GM12878 (cell line): ENCODE data around the gene SLC2A2. TPM values are rescaled to one million over a fixed set of nuclear protein-coding genes. Genes with fewer than 3 reads are reported as not detected.
A peak's percentile ranks its signal among the peaks of the same experiment; 100 is the strongest.

Experiments used
- BMI1 ChIP-seq: fragments of 450-650 bp; IDR thresholded peaks from 2 replicates; pipeline ENCODE4 v1.6.1; 2016; ENCODE audit warnings: mild to moderate bottlenecking, moderate library complexity, borderline replicate concordance
- CEBPZ ChIP-seq: fragments of 150-350 bp; IDR thresholded peaks from 2 replicates; pipeline ENCODE4 v1.6.1; 2016; ENCODE audit warnings: low read depth, low read length
- E2F4 ChIP-seq: IDR thresholded peaks from 2 replicates; pipeline ENCODE4 v1.6.1; 2012; ENCODE audit warnings: low read depth, low read length, improper control_type of control experiment
- EED ChIP-seq: sonication (generic); IDR thresholded peaks from 2 replicates; pipeline ENCODE4 v1.6.1; 2016; ENCODE audit warnings: antibody characterized with exemption, low read depth
- EP300 ChIP-seq, 2 experiments: fragments of 150-350 bp in 1 of 2; IDR thresholded peaks; 2 replicates each; pipeline ENCODE4 v1.6.1; 2011 to 2012; ENCODE audit warnings: low read depth in 2 of 2, low read length in 2 of 2, borderline replicate concordance in 1 of 2, improper control_type of control experiment in 1 of 2, inconsistent platforms in 1 of 2; ENCODE audit not compliant: control insufficient read depth in 1 of 2
- ETV6 ChIP-seq, 2 experiments: fragments of 450-650 bp in 1 of 2; IDR thresholded peaks in 1 of 2; conservative IDR thresholded peaks in 1 of 2; 2 replicates each; pipeline ENCODE4 v1.6.1; 2014; ENCODE audit warnings: antibody characterized with exemption in 1 of 2, borderline replicate concordance in 1 of 2, low read depth in 1 of 2, mild to moderate bottlenecking in 1 of 2, moderate library complexity in 1 of 2
- IKZF2 ChIP-seq, 2 experiments: fragments of 450-650 bp; IDR thresholded peaks; 2 replicates each; pipeline ENCODE4 v1.6.1; 2017; ENCODE audit warnings: mild to moderate bottlenecking in 2 of 2, moderate library complexity in 2 of 2
- JUND ChIP-seq: IDR thresholded peaks from 2 replicates; pipeline ENCODE4 v1.6.1; 2012; ENCODE audit warnings: low read depth, mild to moderate bottlenecking, low read length, improper control_type of control experiment, moderate library complexity
- KAT2A ChIP-seq: conservative IDR thresholded peaks from 2 replicates; pipeline ENCODE4 v1.6.1; 2011; ENCODE audit warnings: low read depth, low read length; ENCODE audit not compliant: control insufficient read depth
- MEF2A ChIP-seq: IDR thresholded peaks from 2 replicates; pipeline ENCODE4 v1.6.1; 2011; ENCODE audit warnings: low read depth, mild to moderate bottlenecking, low read length, moderate library complexity; ENCODE audit not compliant: insufficient read depth
- MYB ChIP-seq: fragments of 150-350 bp; IDR thresholded peaks from 2 replicates; pipeline ENCODE4 v1.6.1; 2014; ENCODE audit warnings: mild to moderate bottlenecking, low read depth, low read length, borderline replicate concordance
- PBX3 ChIP-seq: IDR thresholded peaks from 2 replicates; pipeline ENCODE4 v1.6.1; 2011; ENCODE audit warnings: mild to moderate bottlenecking, low read depth, low read length, moderate library complexity; ENCODE audit not compliant: insufficient replicate concordance
- SIN3A ChIP-seq: IDR thresholded peaks from 2 replicates; pipeline ENCODE4 v1.6.1; 2012; ENCODE audit warnings: low read depth, low read length, improper control_type of control experiment
- TCF7 ChIP-seq: IDR thresholded peaks from 2 replicates; pipeline ENCODE4 v1.6.1; 2014; ENCODE audit warnings: antibody characterized with exemption, borderline replicate concordance
- ZBTB33 ChIP-seq: fragments of 450-650 bp; IDR thresholded peaks from 2 replicates; pipeline ENCODE4 v1.6.1; 2017; ENCODE audit warnings: mild to moderate bottlenecking
- ZNF24 ChIP-seq: fragments of 450-650 bp; IDR thresholded peaks from 2 replicates; pipeline ENCODE4 v1.6.1; 2017; ENCODE audit warnings: antibody characterized with exemption, mild to moderate bottlenecking
- ZNF274 ChIP-seq: IDR thresholded peaks from one replicate; pipeline ENCODE4 v1.8.0; 2011; ENCODE audit not compliant: insufficient read length, insufficient read depth
- polyA plus RNA-seq, 11 experiments: library from polyadenylated mRNA; depleted of rRNA in 4 of 11; unstranded in 6 of 11; stranded (reverse) in 5 of 11; fragments of >200 nt; fragmentation: Nextera tagmentation in 4 of 11; fragmentation: Illumina TruSeq in 1 of 11; extraction: Ambion mirVana in 4 of 11; extraction: Trizol in 1 of 11; gene quantifications; 1 replicate in 1 of 11; 2 replicates in 10 of 11; pipeline versions ENCODE4 v1.2.1 to v1.2.3, GENCODE V29; 2011 to 2016; ENCODE audit warnings: inconsistent platforms in 2 of 11, missing spikeins in 2 of 11, low read depth in 1 of 11
- total RNA-seq, 4 experiments: library from RNA; depleted of rRNA in 3 of 4; stranded (reverse); fragments of >200 nt in 3 of 4; fragmentation: Illumina TruSeq in 1 of 4; extraction: Trizol in 1 of 4; gene quantifications; 2 replicates each; pipeline versions ENCODE4 v1.2.1 to v1.2.3, GENCODE V29; 2013 to 2021
- TF ChIP-seq, protein P1 (sequence below): fragments of 450-650 bp; IDR thresholded peaks from 2 replicates; pipeline ENCODE4 v1.6.1; 2016; ENCODE audit warnings: mild to moderate bottlenecking

The SLC2A2 gene
- total and polyA plus RNA-seq, 10 of the 15 experiments (the other 5 are each of a cell fraction or from before 2014, with no cell fraction given): 0.04 to 0.10 (median 0.04) TPM; not detected in 7

DNA sequence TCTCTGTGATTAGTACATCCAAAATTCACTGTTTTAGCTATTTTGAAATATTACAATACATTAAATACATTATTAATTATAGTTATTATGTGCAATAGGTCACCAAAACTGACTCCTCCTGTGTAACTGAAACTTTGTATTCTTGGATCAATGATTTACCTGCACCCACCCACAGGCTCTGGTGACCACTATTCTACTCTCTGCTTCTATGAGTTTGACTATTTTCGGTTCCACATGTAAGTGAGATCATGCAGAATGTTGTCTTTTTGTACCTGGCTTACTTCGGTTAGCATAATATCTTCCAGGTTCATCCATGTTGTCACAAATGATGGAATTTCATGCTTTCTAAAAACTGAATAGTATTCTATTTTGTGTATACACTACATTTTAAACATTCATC, 43.8 kb downstream of the SLC2A2 start (continued):
- no peak for TF ChIP-seq CEBPZ
- TF ChIP-seq BMI1: no peak
- TF ChIP-seq TCF7: no peak
- TF ChIP-seq, protein P1, sequence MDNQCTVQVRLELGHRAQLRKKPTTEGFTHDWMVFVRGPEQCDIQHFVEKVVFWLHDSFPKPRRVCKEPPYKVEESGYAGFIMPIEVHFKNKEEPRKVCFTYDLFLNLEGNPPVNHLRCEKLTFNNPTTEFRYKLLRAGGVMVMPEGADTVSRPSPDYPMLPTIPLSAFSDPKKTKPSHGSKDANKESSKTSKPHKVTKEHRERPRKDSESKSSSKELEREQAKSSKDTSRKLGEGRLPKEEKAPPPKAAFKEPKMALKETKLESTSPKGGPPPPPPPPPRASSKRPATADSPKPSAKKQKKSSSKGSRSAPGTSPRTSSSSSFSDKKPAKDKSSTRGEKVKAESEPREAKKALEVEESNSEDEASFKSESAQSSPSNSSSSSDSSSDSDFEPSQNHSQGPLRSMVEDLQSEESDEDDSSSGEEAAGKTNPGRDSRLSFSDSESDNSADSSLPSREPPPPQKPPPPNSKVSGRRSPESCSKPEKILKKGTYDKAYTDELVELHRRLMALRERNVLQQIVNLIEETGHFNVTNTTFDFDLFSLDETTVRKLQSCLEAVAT: no peak
- peak; percentile 41 to 64; a peak in 2 of 4 replicates for TF ChIP-seq IKZF2 (IDR thresholded peaks at IDR 0.05)
- no peak for TF ChIP-seq PBX3
- TF ChIP-seq ZBTB33: no peak
- TF ChIP-seq MYB: no peak
- no peak for TF ChIP-seq SIN3A
- TF ChIP-seq MEF2A: no peak
- no peak for TF ChIP-seq EED
- TF ChIP-seq JUND: 0 out of 2 replicates have a peak, but pooled peaks have one; percentile 10
- no peak for TF ChIP-seq KAT2A
- TF ChIP-seq ETV6 (conservative IDR thresholded peaks at IDR 0.05 in 1 of 2, IDR thresholded peaks at IDR 0.05 in 1 of 2; ENCODE audit: borderline replicate concordance in 1 of 2, low read depth in 1 of 2): no peak
- no peak for TF ChIP-seq ZNF274
- TF ChIP-seq ZNF24: no peak
- no peak for TF ChIP-seq E2F4
- TF ChIP-seq EP300 (IDR thresholded peaks at IDR 0.05; ENCODE audit: borderline replicate concordance in 1 of 2, control insufficient read depth in 1 of 2, low read depth in 2 of 2, low read length in 2 of 2): peak in 1 of 2 experiments; percentile 79; a peak in 1 of 4 replicates
